GM23338 (cell line): ENCODE data around the gene ASB11. TPM values are rescaled to one million over a fixed set of nuclear protein-coding genes. Genes with fewer than 3 reads are reported as not detected.

ENCODE experiments used
- ATAC-seq: fragments of 200-7000 bp; cut with Tn5 transposase; 3 replicates; pipeline ENCODE4 v1.9.1; 2020
- DNase-seq: peaks from one replicate; pipeline ENCODE4 v3.0.0-alpha.2; 2015; ENCODE audit warnings: low spot score
- H2AFZ ChIP-seq: fragments of 200-600 bp; sonication (generic); 2 replicates; pipeline ENCODE4 v1.8.0; 2016; ENCODE audit warnings: antibody characterized with exemption, mild to moderate bottlenecking, moderate library complexity
- H3F3A ChIP-seq: fragments of 200-600 bp; sonication (generic); replicated peaks from 2 replicates; pipeline ENCODE4 v1.8.0; 2017; ENCODE audit warnings: antibody characterized with exemption, mixed run types, low read depth
- H3K27ac ChIP-seq: fragments of 200-600 bp; sonication (generic); 2 replicates; pipeline ENCODE4 v1.6.1; 2016; ENCODE audit warnings: low read depth
- H3K27me3 ChIP-seq: fragments of 200-600 bp; sonication (generic); 2 replicates; pipeline ENCODE4 v1.8.0; 2016; ENCODE audit warnings: mild to moderate bottlenecking, mixed run types, moderate library complexity; ENCODE audit not compliant: insufficient read depth
- H3K36me3 ChIP-seq: fragments of 200-600 bp; sonication (generic); 2 replicates; pipeline ENCODE4 v1.8.0; 2016; ENCODE audit warnings: mild to moderate bottlenecking; ENCODE audit not compliant: insufficient read depth
- H3K4me1 ChIP-seq: fragments of 200-600 bp; sonication (generic); 2 replicates; pipeline ENCODE4 v1.8.0; 2016; ENCODE audit warnings: mild to moderate bottlenecking, moderate library complexity; ENCODE audit not compliant: insufficient read depth
- H3K4me2 ChIP-seq: fragments of 200-600 bp; sonication (generic); 2 replicates; pipeline ENCODE4 v1.7.1; 2017; ENCODE audit warnings: mixed run types
- H3K4me3 ChIP-seq: fragments of 200-600 bp; sonication (generic); 2 replicates; pipeline ENCODE4 v1.6.1; 2016; ENCODE audit warnings: mixed run types
- H3K79me2 ChIP-seq: fragments of 200-600 bp; sonication (generic); replicated peaks from 2 replicates; pipeline ENCODE4 v1.8.0; 2017; ENCODE audit warnings: mild to moderate bottlenecking; ENCODE audit not compliant: insufficient read depth
- H3K9me2 ChIP-seq: fragments of 200-600 bp; sonication (generic); 2 replicates; pipeline ENCODE4 v1.8.0; 2017; ENCODE audit not compliant: insufficient read depth
- H4K20me1 ChIP-seq: fragments of 200-600 bp; sonication (generic); replicated peaks from 2 replicates; pipeline ENCODE4 v1.8.0; 2017; ENCODE audit warnings: mild to moderate bottlenecking; ENCODE audit not compliant: insufficient read depth
- H3K27ac Mint-ChIP-seq: 2 replicates; pipeline ENCODE4 v1.8.0; 2020; ENCODE audit warnings: inconsistent platforms, mild to moderate bottlenecking, moderate library complexity, mixed read lengths
- H3K27me3 Mint-ChIP-seq: 3 replicates; pipeline ENCODE4 v1.8.0; 2022; ENCODE audit warnings: low read depth, mild to moderate bottlenecking, moderate library complexity, mixed read lengths, inconsistent platforms; ENCODE audit not compliant: insufficient read depth, poor library complexity
- H3K36me3 Mint-ChIP-seq: 3 replicates; pipeline ENCODE4 v1.8.0; 2021; ENCODE audit warnings: low read depth, mild to moderate bottlenecking, inconsistent platforms, moderate library complexity, mixed read lengths
- H3K4me1 Mint-ChIP-seq: 3 replicates; pipeline ENCODE4 v1.8.0; 2020; ENCODE audit warnings: mild to moderate bottlenecking, inconsistent platforms, mixed read lengths
- H3K4me3 Mint-ChIP-seq: 3 replicates; pipeline ENCODE4 v1.8.0; 2021; ENCODE audit warnings: moderate library complexity, mild to moderate bottlenecking, inconsistent platforms, mixed read lengths
- H3K9me3 Mint-ChIP-seq: 3 replicates; pipeline ENCODE4 v1.8.0; 2020; ENCODE audit warnings: moderate library complexity, mild to moderate bottlenecking, inconsistent platforms, mixed read lengths
- CREB1 ChIP-seq: fragments of 250-450 bp; sonication (Bioruptor Pico); IDR thresholded peaks from 2 replicates; pipeline ENCODE4 v1.5.0; 2020; ENCODE audit warnings: low read depth, mild to moderate bottlenecking, moderate library complexity
- JUNB ChIP-seq: IDR thresholded peaks from one replicate; pipeline ENCODE4 v1.6.1; 2016; ENCODE audit warnings: antibody characterized with exemption; ENCODE audit not compliant: unreplicated experiment
- ZNF114 ChIP-seq: fragments of 250-450 bp; sonication (Bioruptor Pico); IDR thresholded peaks from 2 replicates; pipeline ENCODE4 v1.5.0; 2020; ENCODE audit warnings: mild to moderate bottlenecking, moderate library complexity
- ZNF331 ChIP-seq: fragments of 250-450 bp; sonication (Bioruptor Pico); IDR thresholded peaks from 2 replicates; pipeline ENCODE4 v1.5.0; 2020; ENCODE audit warnings: low read depth, mild to moderate bottlenecking, moderate library complexity
- polyA plus RNA-seq: library from polyadenylated mRNA; unstranded; fragments of >200 nt; fragmentation: Nextera tagmentation; extraction: Ambion mirVana; gene quantifications from 2 replicates; pipeline ENCODE4 v1.2.1, GENCODE V29; 2016
- total RNA-seq: library from RNA; depleted of rRNA; stranded (reverse); fragments of >200 nt; shearing (Covaris generic); gene quantifications from 2 replicates; pipeline ENCODE4 v1.2.3, GENCODE V29; 2014
- TF ChIP-seq, protein P1 (sequence below): IDR thresholded peaks from one replicate; pipeline ENCODE4 v1.6.1; 2018; ENCODE audit warnings: antibody characterized with exemption; ENCODE audit not compliant: unreplicated experiment
- TF ChIP-seq, protein P2 (sequence below): IDR thresholded peaks from 2 replicates; pipeline ENCODE4 v1.6.1; 2016; ENCODE audit warnings: antibody characterized with exemption
- TF ChIP-seq, protein P3 (sequence below), 2 experiments: fragments of 200-600 bp in 1 of 2; sonication (generic) in 1 of 2; conservative IDR thresholded peaks; 2 replicates each; pipeline versions ENCODE4 v1.5.1 to v1.6.1; 2016 to 2017; ENCODE audit warnings: antibody characterized with exemption in 2 of 2, low read depth in 2 of 2, mild to moderate bottlenecking in 2 of 2, moderate library complexity in 1 of 2

ASB11 gene
- total and polyA plus RNA-seq, 2 experiments from 2014 or later: not detected

DNA sequence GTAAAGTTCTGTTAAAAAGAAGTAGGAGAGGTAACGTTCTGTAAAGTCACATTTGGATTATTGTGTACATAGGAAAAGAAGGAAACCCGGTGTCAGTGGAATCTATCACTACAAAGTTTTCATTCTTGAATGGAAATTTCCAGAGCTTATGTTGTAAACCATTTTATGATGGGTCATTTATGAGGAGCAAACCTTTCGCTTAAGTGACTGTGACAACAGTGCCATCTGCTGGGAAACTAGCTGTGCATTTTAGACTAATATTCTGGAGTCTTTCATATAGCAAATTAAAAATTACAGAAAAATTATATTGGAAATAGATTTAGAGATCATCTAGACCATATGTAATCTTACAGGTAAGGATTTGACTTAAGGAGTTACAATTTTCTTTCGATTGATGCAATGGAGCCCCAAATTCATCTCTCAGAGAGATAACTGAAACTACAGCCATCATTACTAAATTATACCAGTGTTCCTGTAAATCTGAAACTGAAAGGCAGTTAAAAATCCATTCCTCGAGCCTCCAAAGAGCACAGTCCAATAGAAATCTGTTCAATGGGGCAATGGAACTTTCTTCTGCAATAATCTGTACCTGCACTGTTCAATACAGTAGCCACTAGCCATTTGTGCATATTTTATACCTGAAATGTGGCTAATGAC lies 72.4 kb downstream of the ASB11 start:
- H3K36me3 Mint-ChIP-seq: no peaks in the 10 kb centered on the region

DNA sequence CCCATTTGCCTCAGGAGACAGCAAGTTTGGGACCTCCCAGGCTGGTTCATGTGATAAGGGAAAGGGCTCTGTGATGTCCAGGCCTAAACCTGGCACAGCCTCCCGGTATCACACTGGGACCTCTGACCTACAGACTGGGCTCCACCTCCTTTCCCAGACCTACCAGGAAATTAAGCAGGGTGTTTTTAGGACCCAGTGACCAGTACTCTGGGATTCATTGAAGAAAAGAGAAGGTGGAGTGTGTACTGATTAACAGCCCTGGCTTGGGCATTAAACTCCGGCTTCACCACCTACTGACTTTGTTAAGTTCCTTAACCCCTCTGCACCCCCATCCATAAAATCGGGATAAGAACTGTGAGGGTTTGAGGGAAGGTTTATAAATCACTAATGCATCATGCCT lies 74.1 kb downstream of the ASB11 start:
- no peaks in the 10 kb centered on the region for H3K27me3 Mint-ChIP-seq
- DNase-seq (no peak), ATAC-seq (no peak)
- H3K36me3 Mint-ChIP-seq: no peaks in the 10 kb centered on the region
- Histone ChIP-seq H2AFZ (no peak overlapping the region), H3K4me1 (no peaks in the 10 kb centered on the region), H3K27ac (no peak overlapping the region), H3K36me3 (no peaks in the 10 kb centered on the region), H3F3A (no peaks in the 10 kb centered on the region), H3K79me2 (no peaks in the 10 kb centered on the region), H3K27me3 (no peaks in the 10 kb centered on the region), H3K4me3 (no peak overlapping the region), H3K9me2 (no peaks in the 10 kb centered on the region), H4K20me1 (no peaks in the 10 kb centered on the region), H3K4me2 (no peak overlapping the region)
- H3K4me3 Mint-ChIP-seq: no peak overlapping the region
- no peaks in the 10 kb centered on the region for H3K4me1 Mint-ChIP-seq
- no peak overlapping the region for H3K27ac Mint-ChIP-seq
- H3K9me3 Mint-ChIP-seq: no peaks in the 10 kb centered on the region; the same call in 2 of the 3 replicates
- TF ChIP-seq JUNB (no peak), ZNF114 (CRISPR knock-in tag) (no peak), CREB1 (no peak), ZNF331 (CRISPR knock-in tag) (no peak)
- TF ChIP-seq, protein P1, sequence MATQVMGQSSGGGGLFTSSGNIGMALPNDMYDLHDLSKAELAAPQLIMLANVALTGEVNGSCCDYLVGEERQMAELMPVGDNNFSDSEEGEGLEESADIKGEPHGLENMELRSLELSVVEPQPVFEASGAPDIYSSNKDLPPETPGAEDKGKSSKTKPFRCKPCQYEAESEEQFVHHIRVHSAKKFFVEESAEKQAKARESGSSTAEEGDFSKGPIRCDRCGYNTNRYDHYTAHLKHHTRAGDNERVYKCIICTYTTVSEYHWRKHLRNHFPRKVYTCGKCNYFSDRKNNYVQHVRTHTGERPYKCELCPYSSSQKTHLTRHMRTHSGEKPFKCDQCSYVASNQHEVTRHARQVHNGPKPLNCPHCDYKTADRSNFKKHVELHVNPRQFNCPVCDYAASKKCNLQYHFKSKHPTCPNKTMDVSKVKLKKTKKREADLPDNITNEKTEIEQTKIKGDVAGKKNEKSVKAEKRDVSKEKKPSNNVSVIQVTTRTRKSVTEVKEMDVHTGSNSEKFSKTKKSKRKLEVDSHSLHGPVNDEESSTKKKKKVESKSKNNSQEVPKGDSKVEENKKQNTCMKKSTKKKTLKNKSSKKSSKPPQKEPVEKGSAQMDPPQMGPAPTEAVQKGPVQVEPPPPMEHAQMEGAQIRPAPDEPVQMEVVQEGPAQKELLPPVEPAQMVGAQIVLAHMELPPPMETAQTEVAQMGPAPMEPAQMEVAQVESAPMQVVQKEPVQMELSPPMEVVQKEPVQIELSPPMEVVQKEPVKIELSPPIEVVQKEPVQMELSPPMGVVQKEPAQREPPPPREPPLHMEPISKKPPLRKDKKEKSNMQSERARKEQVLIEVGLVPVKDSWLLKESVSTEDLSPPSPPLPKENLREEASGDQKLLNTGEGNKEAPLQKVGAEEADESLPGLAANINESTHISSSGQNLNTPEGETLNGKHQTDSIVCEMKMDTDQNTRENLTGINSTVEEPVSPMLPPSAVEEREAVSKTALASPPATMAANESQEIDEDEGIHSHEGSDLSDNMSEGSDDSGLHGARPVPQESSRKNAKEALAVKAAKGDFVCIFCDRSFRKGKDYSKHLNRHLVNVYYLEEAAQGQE: no peak
- TF ChIP-seq, protein P2, sequence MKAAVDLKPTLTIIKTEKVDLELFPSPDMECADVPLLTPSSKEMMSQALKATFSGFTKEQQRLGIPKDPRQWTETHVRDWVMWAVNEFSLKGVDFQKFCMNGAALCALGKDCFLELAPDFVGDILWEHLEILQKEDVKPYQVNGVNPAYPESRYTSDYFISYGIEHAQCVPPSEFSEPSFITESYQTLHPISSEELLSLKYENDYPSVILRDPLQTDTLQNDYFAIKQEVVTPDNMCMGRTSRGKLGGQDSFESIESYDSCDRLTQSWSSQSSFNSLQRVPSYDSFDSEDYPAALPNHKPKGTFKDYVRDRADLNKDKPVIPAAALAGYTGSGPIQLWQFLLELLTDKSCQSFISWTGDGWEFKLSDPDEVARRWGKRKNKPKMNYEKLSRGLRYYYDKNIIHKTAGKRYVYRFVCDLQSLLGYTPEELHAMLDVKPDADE: no peak

More for the DNA sequence above, 72.4 kb downstream of the ASB11 start:
- H3K27ac ChIP-seq: no peak overlapping the region
- H3K36me3 ChIP-seq: no peaks in the 10 kb centered on the region
- H3K4me3 ChIP-seq: no peak overlapping the region
- no peaks in the 10 kb centered on the region for H3K9me2 ChIP-seq
- H3F3A ChIP-seq: no peaks in the 10 kb centered on the region
- no peaks in the 10 kb centered on the region for H3K4me1 ChIP-seq
- Mint-ChIP-seq H3K4me3 (no peak overlapping the region), H3K9me3 (no peaks in the 10 kb centered on the region), H3K27me3 (no peaks in the 10 kb centered on the region), H3K27ac (no peak overlapping the region), H3K4me1 (no peaks in the 10 kb centered on the region)
- no peaks in the 10 kb centered on the region for H3K79me2 ChIP-seq
- no peaks in the 10 kb centered on the region for H3K27me3 ChIP-seq
- DNase-seq (peak; percentile 36), ATAC-seq (no peak)
- H4K20me1 ChIP-seq: no peaks in the 10 kb centered on the region
- TF ChIP-seq, protein P3, sequence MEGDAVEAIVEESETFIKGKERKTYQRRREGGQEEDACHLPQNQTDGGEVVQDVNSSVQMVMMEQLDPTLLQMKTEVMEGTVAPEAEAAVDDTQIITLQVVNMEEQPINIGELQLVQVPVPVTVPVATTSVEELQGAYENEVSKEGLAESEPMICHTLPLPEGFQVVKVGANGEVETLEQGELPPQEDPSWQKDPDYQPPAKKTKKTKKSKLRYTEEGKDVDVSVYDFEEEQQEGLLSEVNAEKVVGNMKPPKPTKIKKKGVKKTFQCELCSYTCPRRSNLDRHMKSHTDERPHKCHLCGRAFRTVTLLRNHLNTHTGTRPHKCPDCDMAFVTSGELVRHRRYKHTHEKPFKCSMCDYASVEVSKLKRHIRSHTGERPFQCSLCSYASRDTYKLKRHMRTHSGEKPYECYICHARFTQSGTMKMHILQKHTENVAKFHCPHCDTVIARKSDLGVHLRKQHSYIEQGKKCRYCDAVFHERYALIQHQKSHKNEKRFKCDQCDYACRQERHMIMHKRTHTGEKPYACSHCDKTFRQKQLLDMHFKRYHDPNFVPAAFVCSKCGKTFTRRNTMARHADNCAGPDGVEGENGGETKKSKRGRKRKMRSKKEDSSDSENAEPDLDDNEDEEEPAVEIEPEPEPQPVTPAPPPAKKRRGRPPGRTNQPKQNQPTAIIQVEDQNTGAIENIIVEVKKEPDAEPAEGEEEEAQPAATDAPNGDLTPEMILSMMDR (conservative IDR thresholded peaks at IDR 0.05; ENCODE audit: low read depth in 2 of 2): peak; percentile 56 to 61
- TF ChIP-seq ZNF114 (CRISPR knock-in tag): no peak
- H2AFZ ChIP-seq: no peak overlapping the region
- H3K4me2 ChIP-seq: no peak overlapping the region
